GM23248 (cell line): ENCODE measurements around the gene MFSD6. TPM values are rescaled to one million over a fixed set of nuclear protein-coding genes. Genes with fewer than 3 reads are reported as not detected.

ENCODE experiments used
- DNase-seq: peaks from one replicate; pipeline ENCODE4 v3.0.0-alpha.2; 2015
- H2AFZ ChIP-seq: fragments of 200-600 bp; sonication (generic); 2 replicates; pipeline ENCODE4 v1.6.1; 2016; ENCODE audit warnings: antibody characterized with exemption
- H3F3A ChIP-seq: fragments of 200-600 bp; sonication (generic); 2 replicates; pipeline ENCODE4 v1.6.1; 2016; ENCODE audit warnings: mild to moderate bottlenecking, antibody characterized with exemption, mixed run types; ENCODE audit not compliant: insufficient read depth
- H3K27ac ChIP-seq: fragments of 200-600 bp; sonication (generic); 2 replicates; pipeline ENCODE4 v1.5.1; 2016; ENCODE audit warnings: mild to moderate bottlenecking
- H3K27me3 ChIP-seq: fragments of 200-600 bp; sonication (generic); replicated peaks from 2 replicates; pipeline ENCODE4 v1.6.1; 2016; ENCODE audit warnings: mild to moderate bottlenecking; ENCODE audit not compliant: insufficient read depth
- H3K36me3 ChIP-seq: fragments of 200-600 bp; sonication (generic); 2 replicates; pipeline ENCODE4 v1.6.1; 2016; ENCODE audit warnings: low read depth, mild to moderate bottlenecking
- H3K4me1 ChIP-seq: fragments of 200-600 bp; sonication (generic); 2 replicates; pipeline ENCODE4 v1.6.1; 2016; ENCODE audit warnings: mild to moderate bottlenecking; ENCODE audit not compliant: insufficient read depth
- H3K4me2 ChIP-seq: fragments of 200-600 bp; sonication (generic); one replicate; pipeline ENCODE4 v1.6.1; 2016; ENCODE audit warnings: mild to moderate bottlenecking; ENCODE audit not compliant: unreplicated experiment
- H3K4me3 ChIP-seq: fragments of 200-600 bp; sonication (generic); 2 replicates; pipeline ENCODE4 v1.5.1; 2016; ENCODE audit warnings: mild to moderate bottlenecking
- H3K79me2 ChIP-seq: fragments of 200-600 bp; sonication (generic); 2 replicates; pipeline ENCODE4 v1.6.1; 2016; ENCODE audit warnings: mild to moderate bottlenecking; ENCODE audit not compliant: insufficient read depth
- H3K9ac ChIP-seq: fragments of 200-600 bp; sonication (generic); 2 replicates; pipeline ENCODE4 v1.6.1; 2016; ENCODE audit warnings: mild to moderate bottlenecking
- H3K9me2 ChIP-seq: fragments of 200-600 bp; sonication (generic); 2 replicates; pipeline ENCODE4 v1.6.1; 2016; ENCODE audit warnings: mixed run types, mild to moderate bottlenecking, moderate library complexity; ENCODE audit not compliant: insufficient read depth
- H3K9me3 ChIP-seq: fragments of 200-600 bp; sonication (generic); one replicate; pipeline ENCODE4 v1.6.1; 2017; ENCODE audit warnings: low read depth
- H4K20me1 ChIP-seq: fragments of 200-600 bp; sonication (generic); 2 replicates; pipeline ENCODE4 v1.6.0; 2016; ENCODE audit not compliant: insufficient read depth
- EZH2 ChIP-seq: fragments of 200-600 bp; sonication (generic); IDR thresholded peaks from 2 replicates; pipeline ENCODE4 v1.6.1; 2018; ENCODE audit warnings: antibody characterized with exemption, mild to moderate bottlenecking; ENCODE audit not compliant: insufficient read depth, poor library complexity, severe bottlenecking
- EZH2phosphoT487 ChIP-seq: fragments of 200-600 bp; sonication (generic); IDR thresholded peaks from 2 replicates; pipeline ENCODE4 v1.6.1; 2018; ENCODE audit warnings: antibody characterized with exemption, moderate library complexity, mild to moderate bottlenecking, low read depth; ENCODE audit not compliant: insufficient read depth
- WGBS, 2 experiments: methylation state at CpG; one replicate each; pipeline ENCODE4 v1.1.6; 2015 to 2017; ENCODE audit warnings: low lambda C conversion rate in 2 of 2, low coverage in 1 of 2; ENCODE audit errors: missing lambda C conversion rate in 2 of 2; 5-methylcytosine and 5-hydroxymethylcytosine counted together
- in situ Hi-C: fragments of 300-500 bp; cut with MboI; formaldehyde crosslinking; loops from 2 replicates; pipeline ENCODE4 v1.15.0; 2020
- polyA plus RNA-seq: library from polyadenylated mRNA; unstranded; fragments of >200 nt; fragmentation: Nextera tagmentation; extraction: Ambion mirVana; gene quantifications from 2 replicates; pipeline ENCODE4 v1.2.1, GENCODE V29; 2016
- total RNA-seq: library from RNA; depleted of rRNA; stranded (reverse); fragments of >200 nt; shearing (Covaris generic); gene quantifications from 2 replicates; pipeline ENCODE4 v1.2.3, GENCODE V29; 2014

MFSD6 gene
- total and polyA plus RNA-seq, 2 experiments from 2014 or later = 3.2 to 6.7 TPM

GRCh38 chr2:190514676-190515075 is 106.5 kb downstream of the MFSD6 start:
- no peaks in the 10 kb centered on the region for H3K27me3 ChIP-seq
- TF ChIP-seq EZH2phosphoT487 (no peak), EZH2 (no peak)
- no peaks in the 10 kb centered on the region for H3K9me3 ChIP-seq
- no peak overlapping the region for H2AFZ ChIP-seq
- H3K4me1 ChIP-seq = peaks cover 4% of the 10 kb centered on the region; the same call in 1 of the 2 replicates
- 95 to 97% methylated on average over 1 of the region's 1 CpG for WGBS, 2 experiments
- H4K20me1 ChIP-seq = no peaks in the 10 kb centered on the region
- in situ Hi-C loops = no loop called here
- no peaks in the 10 kb centered on the region for H3K79me2 ChIP-seq
- H3F3A ChIP-seq = no peaks in the 10 kb centered on the region
- no peak overlapping the region for H3K27ac ChIP-seq
- no peak overlapping the region for H3K9ac ChIP-seq
- H3K4me2 ChIP-seq = no peak overlapping the region
- no peaks in the 10 kb centered on the region for H3K36me3 ChIP-seq
- no peak overlapping the region for H3K4me3 ChIP-seq
- no peaks in the 10 kb centered on the region for H3K9me2 ChIP-seq
- peak; percentile 81 for DNase-seq

GRCh38 chr2:190515687-190516086 is 107.5 kb downstream of the MFSD6 start:
- H3K9me2 ChIP-seq = no peaks in the 10 kb centered on the region
- H4K20me1 ChIP-seq = no peaks in the 10 kb centered on the region
- H3K27ac ChIP-seq = no peak overlapping the region
- no peaks in the 10 kb centered on the region for H3K79me2 ChIP-seq
- H3K4me1 ChIP-seq = peaks cover 4% of the 10 kb centered on the region; the same call in 1 of the 2 replicates
- no peaks in the 10 kb centered on the region for H3K27me3 ChIP-seq
- no peaks in the 10 kb centered on the region for H3K9me3 ChIP-seq
- H3K9ac ChIP-seq = no peak overlapping the region
- no peaks in the 10 kb centered on the region for H3F3A ChIP-seq
- H3K4me2 ChIP-seq = no peak overlapping the region
- in situ Hi-C loops = no loop called here
- no peak for DNase-seq
- H3K4me3 ChIP-seq = no peak overlapping the region
- WGBS, 2 experiments = 96% methylated on average over 1 of the region's 1 CpG
- H2AFZ ChIP-seq = no peak overlapping the region
- TF ChIP-seq EZH2phosphoT487 (no peak), EZH2 (no peak)
- no peaks in the 10 kb centered on the region for H3K36me3 ChIP-seq

- 84 to 91% methylated on average over 2 of the region's 2 CpGs for WGBS, 2 experiments
Measured at GRCh38 chr2:190517468-190517867, 109.3 kb downstream of the MFSD6 start.

GRCh38 chr2:190519975-190520767 is 112.0 kb downstream of the MFSD6 start:
- in situ Hi-C loops = no loop called here
- no peak for DNase-seq

More at GRCh38 chr2:190517468-190517867, 109.3 kb downstream of the MFSD6 start:
- Histone ChIP-seq H4K20me1 (no peaks in the 10 kb centered on the region), H2AFZ (no peak overlapping the region), H3K9me2 (no peaks in the 10 kb centered on the region), H3K9ac (no peak overlapping the region), H3K4me3 (no peak overlapping the region), H3K27ac (no peak overlapping the region), H3K9me3 (no peaks in the 10 kb centered on the region), H3K4me1 (peaks cover 4% of the 10 kb centered on the region; the same call in 1 of the 2 replicates), H3K79me2 (no peaks in the 10 kb centered on the region), H3F3A (no peaks in the 10 kb centered on the region), H3K36me3 (no peaks in the 10 kb centered on the region), H3K27me3 (no peaks in the 10 kb centered on the region), H3K4me2 (no peak overlapping the region)
- no peak for DNase-seq
- no peak for TF ChIP-seq EZH2phosphoT487
- TF ChIP-seq EZH2 = no peak
- in situ Hi-C loops = no loop called here

GRCh38 chr2:190524928-190525327 is 116.8 kb downstream of the MFSD6 start:
- no peak overlapping the region for H2AFZ ChIP-seq
- in situ Hi-C loops = no loop called here
- no peaks in the 10 kb centered on the region for H4K20me1 ChIP-seq
- H3K9me2 ChIP-seq = no peaks in the 10 kb centered on the region
- no peak overlapping the region for H3K27ac ChIP-seq
- no peaks in the 10 kb centered on the region for H3K36me3 ChIP-seq
- H3K4me2 ChIP-seq = no peak overlapping the region
- TF ChIP-seq EZH2phosphoT487 (no peak), EZH2 (no peak)
- H3K9ac ChIP-seq = no peak overlapping the region
- no peak for DNase-seq
- no peaks in the 10 kb centered on the region for H3K79me2 ChIP-seq
- H3F3A ChIP-seq = peaks cover 3% of the 10 kb centered on the region; the same call in 1 of the 2 replicates
- peaks cover 5% of the 10 kb centered on the region for H3K4me1 ChIP-seq
- no peaks in the 10 kb centered on the region for H3K27me3 ChIP-seq
- no peaks in the 10 kb centered on the region for H3K9me3 ChIP-seq
- no peak overlapping the region for H3K4me3 ChIP-seq

More at GRCh38 chr2:190519975-190520767, 112.0 kb downstream of the MFSD6 start:
- Histone ChIP-seq H3K79me2 (no peaks in the 10 kb centered on the region), H3K27me3 (no peaks in the 10 kb centered on the region), H3K9ac (no peak overlapping the region), H3K27ac (no peak overlapping the region), H3K9me3 (no peaks in the 10 kb centered on the region), H3K4me1 (0 out of 2 replicates have a peak, but pooled peaks cover under 1% of the 10 kb centered on the region), H3F3A (no peaks in the 10 kb centered on the region), H4K20me1 (no peaks in the 10 kb centered on the region), H3K4me2 (no peak overlapping the region), H3K4me3 (no peak overlapping the region), H3K9me2 (no peaks in the 10 kb centered on the region), H3K36me3 (no peaks in the 10 kb centered on the region), H2AFZ (no peak overlapping the region)
- WGBS, 2 experiments = 100% methylated on average over 1 of the region's 1 CpG
- TF ChIP-seq EZH2phosphoT487 = no peak
- TF ChIP-seq EZH2 = no peak
